HepG2 (cell line): Measurements from ENCODE around the gene TOP2A.

Source experiments
- CEBPB ChIP-seq: IDR thresholded peaks from 2 replicates; pipeline ENCODE4 v1.6.1; 2011; ENCODE audit warnings: low read depth, low read length, improper control_type of control experiment, borderline replicate concordance
- CTCF ChIP-seq: sonication (generic); formaldehyde crosslinking; IDR thresholded peaks from 2 replicates; pipeline ENCODE4 v1.5.0; 2020; ENCODE audit warnings: mild to moderate bottlenecking, missing genetic modification reagents, moderate library complexity
- TF ChIP-seq, protein P1 (sequence below): IDR thresholded peaks from 2 replicates; pipeline ENCODE4 v1.6.1; 2016; ENCODE audit warnings: low read depth

DNA sequence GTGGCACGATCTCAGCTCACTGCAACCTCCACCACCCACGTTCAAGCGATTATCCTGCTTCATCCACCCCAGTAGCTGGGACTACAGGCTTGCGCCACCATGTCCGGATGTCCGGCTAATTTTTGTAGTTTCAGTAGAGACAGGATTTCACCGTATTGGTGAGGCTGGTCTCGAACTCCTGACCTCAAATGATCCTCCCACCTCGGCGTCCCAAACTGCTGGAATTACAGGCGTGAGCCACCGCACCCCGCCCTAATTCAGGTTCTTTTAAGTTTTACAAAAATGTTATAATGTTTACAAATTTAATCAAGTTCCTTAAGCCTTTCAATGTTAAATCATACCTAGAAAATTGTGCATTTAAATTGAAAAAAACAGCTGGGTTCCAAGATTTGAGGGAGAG, 39.9 kb downstream of the TOP2A start:
- TF ChIP-seq, protein P1, sequence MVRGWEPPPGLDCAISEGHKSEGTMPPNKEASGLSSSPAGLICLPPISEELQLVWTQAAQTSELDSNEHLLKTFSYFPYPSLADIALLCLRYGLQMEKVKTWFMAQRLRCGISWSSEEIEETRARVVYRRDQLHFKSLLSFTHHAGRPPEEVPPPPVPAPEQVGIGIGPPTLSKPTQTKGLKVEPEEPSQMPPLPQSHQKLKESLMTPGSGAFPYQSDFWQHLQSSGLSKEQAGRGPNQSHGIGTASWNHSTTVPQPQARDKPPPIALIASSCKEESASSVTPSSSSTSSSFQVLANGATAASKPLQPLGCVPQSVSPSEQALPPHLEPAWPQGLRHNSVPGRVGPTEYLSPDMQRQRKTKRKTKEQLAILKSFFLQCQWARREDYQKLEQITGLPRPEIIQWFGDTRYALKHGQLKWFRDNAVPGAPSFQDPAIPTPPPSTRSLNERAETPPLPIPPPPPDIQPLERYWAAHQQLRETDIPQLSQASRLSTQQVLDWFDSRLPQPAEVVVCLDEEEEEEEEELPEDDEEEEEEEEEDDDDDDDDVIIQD (CRISPR knock-in tag) = no peak
- TF ChIP-seq CEBPB (no peak), CTCF (CRISPR knock-in tag) (no peak)
